Measurements from ENCODE around the gene RNF180. TPM values are rescaled to one million over a fixed set of nuclear protein-coding genes. Genes with fewer than 3 reads are reported as not detected.

The RNF180 gene
- total and polyA plus RNA-seq, 4 donors, result 1.1 to 13.7 (median 2.7) TPM

DNA sequence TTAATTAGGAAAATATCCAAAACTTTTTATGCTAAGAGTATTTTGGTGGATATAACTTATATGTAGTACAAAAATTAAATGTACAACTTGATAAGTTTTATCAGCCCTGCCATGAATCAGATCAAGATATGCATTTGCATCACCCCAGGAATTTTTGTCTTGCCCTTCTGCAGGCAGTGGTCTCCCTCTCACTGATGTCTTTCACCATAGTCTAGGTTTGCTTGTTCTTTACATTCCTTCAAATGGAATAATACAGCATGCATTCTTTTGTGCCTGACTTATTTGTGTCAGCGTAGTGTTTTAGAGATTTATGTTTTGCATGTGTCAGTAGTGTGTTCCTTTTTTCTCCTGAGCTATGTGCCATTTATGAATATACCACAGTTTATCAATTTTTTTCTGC is 36.4 kb downstream of the RNF180 start:
- Histone ChIP-seq H3K36me3 (ENCODE audit: control insufficient read depth in 4 of 4, insufficient read depth in 3 of 4, low read depth in 1 of 4, low read length in 3 of 4) (no peaks in the 10 kb centered on the region), H3K27me3 (ENCODE audit: control insufficient read depth in 4 of 4, insufficient read depth in 4 of 4, low read length in 3 of 4) (no peaks in the 10 kb centered on the region), H3K9ac (ENCODE audit: low read depth in 1 of 2, low read length in 2 of 2) (no peak overlapping the region), H3K27ac (ENCODE audit: low read depth in 1 of 2, low read length in 2 of 2) (no peak overlapping the region), H3K4me3 (ENCODE audit: low read depth in 1 of 3, low read length in 3 of 3) (no peak overlapping the region), H3K4me1 (ENCODE audit: control insufficient read depth in 4 of 4, insufficient read depth in 4 of 4, low read length in 3 of 4) (no peaks in the 10 kb centered on the region), H3K9me3 (ENCODE audit: control insufficient read depth in 4 of 4, low read length in 3 of 4) (no peaks in the 10 kb centered on the region)
- no peak for DNase-seq (ENCODE audit: low spot score)
- 93% methylated on average over 1 of the region's 1 CpG for WGBS
- no peak for TF ChIP-seq RAD21 (IDR thresholded peaks at IDR 0.05)
- TF ChIP-seq SP1 (IDR thresholded peaks at IDR 0.05), result no peak

GRCh38 chr5:64206653-64207052 is 41.0 kb downstream of the RNF180 start:
- no peak for DNase-seq (ENCODE audit: low spot score)
- no peak overlapping the region for H3K27ac ChIP-seq (ENCODE audit: low read depth in 1 of 2, low read length in 2 of 2)
- WGBS, result 87% methylated on average over 2 of the region's 2 CpGs
- no peak overlapping the region for H3K9ac ChIP-seq (ENCODE audit: low read depth in 1 of 2, low read length in 2 of 2)
- no peaks in the 10 kb centered on the region for H3K27me3 ChIP-seq (ENCODE audit: control insufficient read depth in 4 of 4, insufficient read depth in 4 of 4, low read length in 3 of 4)
- H3K36me3 ChIP-seq (ENCODE audit: control insufficient read depth in 4 of 4, insufficient read depth in 3 of 4, low read depth in 1 of 4, low read length in 3 of 4), result no peaks in the 10 kb centered on the region
- no peaks in the 10 kb centered on the region for H3K9me3 ChIP-seq (ENCODE audit: control insufficient read depth in 4 of 4, low read length in 3 of 4)
- TF ChIP-seq EGR1 (IDR thresholded peaks at IDR 0.05; ENCODE audit: low read depth in 2 of 2), result no peak
- H3K4me1 ChIP-seq (ENCODE audit: control insufficient read depth in 4 of 4, insufficient read depth in 4 of 4, low read length in 3 of 4), result peaks cover 0 to 6% (median 5%) of the 10 kb centered on the region in 4 donors
- H3K4me3 ChIP-seq (ENCODE audit: low read depth in 1 of 3, low read length in 3 of 3), result no peak overlapping the region

GRCh38 chr5:64207978-64208377 is 42.3 kb downstream of the RNF180 start:
- no peak overlapping the region for H3K4me3 ChIP-seq (ENCODE audit: low read depth in 1 of 3, low read length in 3 of 3)
- 44% methylated on average over 1 of the region's 1 CpG for WGBS

More at GRCh38 chr5:64207978-64208377, 42.3 kb downstream of the RNF180 start:
- Histone ChIP-seq H3K27me3 (ENCODE audit: control insufficient read depth in 4 of 4, insufficient read depth in 4 of 4, low read length in 3 of 4) (no peaks in the 10 kb centered on the region), H3K27ac (ENCODE audit: low read depth in 1 of 2, low read length in 2 of 2) (no peak overlapping the region), H3K4me1 (ENCODE audit: control insufficient read depth in 4 of 4, insufficient read depth in 4 of 4, low read length in 3 of 4) (peaks cover 0 to 6% (median 5%) of the 10 kb centered on the region in 4 donors), H3K9me3 (ENCODE audit: control insufficient read depth in 4 of 4, low read length in 3 of 4) (no peaks in the 10 kb centered on the region), H3K9ac (ENCODE audit: low read depth in 1 of 2, low read length in 2 of 2) (no peak overlapping the region), H3K36me3 (ENCODE audit: control insufficient read depth in 4 of 4, insufficient read depth in 3 of 4, low read depth in 1 of 4, low read length in 3 of 4) (no peaks in the 10 kb centered on the region)
- DNase-seq (ENCODE audit: low spot score), result no peak
- TF ChIP-seq HNF4A (conservative IDR thresholded peaks at IDR 0.05), result no peak
- no peak for TF ChIP-seq GABPA (IDR thresholded peaks at IDR 0.05 in 1 of 2, conservative IDR thresholded peaks at IDR 0.05 in 1 of 2)
- peak; percentile 71 to 74 for TF ChIP-seq RAD21 (IDR thresholded peaks at IDR 0.05)
- no peak for TF ChIP-seq TAF1 (conservative IDR thresholded peaks at IDR 0.05)
- peak; percentile 32 for TF ChIP-seq CTCF (IDR thresholded peaks at IDR 0.05; ENCODE audit: low read depth, low read length, missing input control)
- TF ChIP-seq REST (IDR thresholded peaks at IDR 0.05), result no peak
- TF ChIP-seq JUND (IDR thresholded peaks at IDR 0.05), result no peak
- no peak for TF ChIP-seq FOXA2 (IDR thresholded peaks at IDR 0.05)
- no peak for TF ChIP-seq NR2F2 (IDR thresholded peaks at IDR 0.05)
- TF ChIP-seq EGR1 (IDR thresholded peaks at IDR 0.05; ENCODE audit: low read depth in 2 of 2), result no peak
- no peak for TF ChIP-seq YY1 (IDR thresholded peaks at IDR 0.05)
- no peak for TF ChIP-seq HNF4G (IDR thresholded peaks at IDR 0.05)

Measured in liver (tissue), 9 donors.